MM.1S (cell line): ENCODE results near the gene DOCK4.

Source experiments
- EZH2 ChIP-seq: fragments of 300-600 bp; sonication (generic); optimal IDR thresholded peaks from 2 replicates; pipeline ENCODE3; 2017; ENCODE audit warnings: low read depth, mild to moderate bottlenecking, antibody characterized with exemption, low read length, mixed read lengths
- EZH2phosphoT487 ChIP-seq: fragments of 300-600 bp; sonication (generic); IDR thresholded peaks from 2 replicates; pipeline ENCODE4 v1.6.1; 2018; ENCODE audit warnings: antibody characterized with exemption, low read length
- TF ChIP-seq, protein P1 (sequence below): fragments of 300-600 bp; sonication (generic); IDR thresholded peaks from 2 replicates; pipeline ENCODE4 v1.5.1; 2016; ENCODE audit warnings: antibody characterized with exemption, low read length, mixed read lengths

DNA sequence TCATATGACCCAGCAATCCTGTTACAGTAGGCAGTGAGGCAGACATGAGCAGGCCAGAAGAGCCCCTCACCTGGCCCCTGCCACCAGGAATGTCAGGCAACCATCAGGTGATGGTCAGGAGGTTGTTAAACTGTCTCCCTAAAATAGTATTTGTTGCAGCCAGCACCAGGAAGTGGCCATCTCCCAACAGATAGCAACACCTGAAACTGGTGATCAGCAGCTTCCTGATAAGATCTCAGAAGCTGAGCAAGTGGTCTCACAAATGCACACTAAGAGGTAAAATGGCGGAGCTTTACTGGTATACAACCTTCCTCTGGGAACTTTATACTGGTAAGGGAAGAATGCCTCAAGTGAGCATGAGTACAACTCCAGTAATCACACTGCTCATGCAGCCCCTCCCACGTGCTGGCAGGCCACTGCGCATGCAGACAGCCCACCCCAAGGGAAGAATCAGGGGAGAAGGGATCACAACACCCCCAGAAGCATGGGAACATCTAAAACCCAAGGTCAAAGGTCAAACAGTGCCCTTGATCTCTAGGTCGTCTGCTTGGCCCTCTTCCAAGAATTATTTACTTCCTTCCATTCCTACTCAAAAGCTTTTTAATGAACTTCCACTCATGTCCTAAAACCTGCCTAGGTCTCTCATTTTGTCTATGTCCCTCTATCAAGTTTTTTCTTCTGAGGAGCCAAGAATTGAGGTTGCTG is 133.5 kb downstream of the DOCK4 start:
- TF ChIP-seq EZH2phosphoT487 (no peak), EZH2 (no peak)
- TF ChIP-seq, protein P1, sequence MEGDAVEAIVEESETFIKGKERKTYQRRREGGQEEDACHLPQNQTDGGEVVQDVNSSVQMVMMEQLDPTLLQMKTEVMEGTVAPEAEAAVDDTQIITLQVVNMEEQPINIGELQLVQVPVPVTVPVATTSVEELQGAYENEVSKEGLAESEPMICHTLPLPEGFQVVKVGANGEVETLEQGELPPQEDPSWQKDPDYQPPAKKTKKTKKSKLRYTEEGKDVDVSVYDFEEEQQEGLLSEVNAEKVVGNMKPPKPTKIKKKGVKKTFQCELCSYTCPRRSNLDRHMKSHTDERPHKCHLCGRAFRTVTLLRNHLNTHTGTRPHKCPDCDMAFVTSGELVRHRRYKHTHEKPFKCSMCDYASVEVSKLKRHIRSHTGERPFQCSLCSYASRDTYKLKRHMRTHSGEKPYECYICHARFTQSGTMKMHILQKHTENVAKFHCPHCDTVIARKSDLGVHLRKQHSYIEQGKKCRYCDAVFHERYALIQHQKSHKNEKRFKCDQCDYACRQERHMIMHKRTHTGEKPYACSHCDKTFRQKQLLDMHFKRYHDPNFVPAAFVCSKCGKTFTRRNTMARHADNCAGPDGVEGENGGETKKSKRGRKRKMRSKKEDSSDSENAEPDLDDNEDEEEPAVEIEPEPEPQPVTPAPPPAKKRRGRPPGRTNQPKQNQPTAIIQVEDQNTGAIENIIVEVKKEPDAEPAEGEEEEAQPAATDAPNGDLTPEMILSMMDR = no peak
